ENCODE data around the gene ALOX15. TPM values are rescaled to one million over a fixed set of nuclear protein-coding genes. Genes with fewer than 3 reads are reported as not detected.
"Not testable (repeated sequence)": the region's sequence is repeated elsewhere in the genome, so short reads cannot be mapped to it uniquely, and the experiment has no call there.

Gene ALOX15, protein sequence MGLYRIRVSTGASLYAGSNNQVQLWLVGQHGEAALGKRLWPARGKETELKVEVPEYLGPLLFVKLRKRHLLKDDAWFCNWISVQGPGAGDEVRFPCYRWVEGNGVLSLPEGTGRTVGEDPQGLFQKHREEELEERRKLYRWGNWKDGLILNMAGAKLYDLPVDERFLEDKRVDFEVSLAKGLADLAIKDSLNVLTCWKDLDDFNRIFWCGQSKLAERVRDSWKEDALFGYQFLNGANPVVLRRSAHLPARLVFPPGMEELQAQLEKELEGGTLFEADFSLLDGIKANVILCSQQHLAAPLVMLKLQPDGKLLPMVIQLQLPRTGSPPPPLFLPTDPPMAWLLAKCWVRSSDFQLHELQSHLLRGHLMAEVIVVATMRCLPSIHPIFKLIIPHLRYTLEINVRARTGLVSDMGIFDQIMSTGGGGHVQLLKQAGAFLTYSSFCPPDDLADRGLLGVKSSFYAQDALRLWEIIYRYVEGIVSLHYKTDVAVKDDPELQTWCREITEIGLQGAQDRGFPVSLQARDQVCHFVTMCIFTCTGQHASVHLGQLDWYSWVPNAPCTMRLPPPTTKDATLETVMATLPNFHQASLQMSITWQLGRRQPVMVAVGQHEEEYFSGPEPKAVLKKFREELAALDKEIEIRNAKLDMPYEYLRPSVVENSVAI
- total RNA-seq (2014; rRNA removed; shearing (Covaris generic)) = not detected in 2 replicates

DNA sequence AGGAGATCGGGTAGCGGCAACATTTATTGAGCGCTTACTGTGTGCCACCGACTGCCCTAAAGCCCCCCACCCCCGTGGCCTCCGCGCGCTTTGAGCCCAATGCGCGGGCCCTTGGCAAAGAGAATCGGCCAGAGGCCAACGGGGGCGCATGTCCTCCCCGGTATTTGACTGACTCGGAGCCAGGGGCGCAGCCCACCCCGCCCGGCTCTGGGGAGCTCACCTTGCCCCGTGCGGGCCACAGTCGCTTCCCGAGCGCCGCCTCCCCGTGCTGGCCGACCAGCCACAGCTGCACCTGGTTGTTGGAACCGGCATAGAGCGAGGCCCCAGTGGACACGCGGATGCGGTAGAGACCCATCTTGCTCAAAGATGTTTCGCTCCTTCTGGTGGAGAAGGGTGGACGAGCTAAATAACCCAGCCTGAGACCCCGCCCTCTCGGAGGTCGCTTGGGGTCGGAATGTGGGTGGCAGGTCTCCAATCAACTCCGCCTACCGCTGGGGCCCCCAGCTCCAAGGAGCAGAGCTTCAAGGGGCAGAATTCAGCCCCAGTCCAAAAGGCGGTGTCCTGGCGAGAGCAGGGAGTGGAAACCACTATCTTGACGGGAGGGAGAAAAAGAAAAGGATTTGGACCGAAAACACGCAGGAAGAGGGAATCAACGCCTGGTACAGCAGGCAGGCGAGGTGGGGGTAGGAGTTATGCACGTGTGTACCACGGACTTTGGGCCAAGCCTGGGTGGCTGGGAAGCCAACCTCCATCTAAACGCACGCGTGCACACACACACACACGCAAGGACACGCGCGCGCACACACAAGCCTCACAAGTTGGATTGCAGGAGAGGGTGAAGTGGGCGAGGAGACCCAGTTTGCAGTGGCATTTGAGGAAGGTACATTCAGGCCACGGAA lies at the start of gene ALOX15:
ALOX15 (minus strand) TSS at position 382 of the 899 bp plus-strand sequence; CDS start at position 355, 27 bp downstream.
- Histone ChIP-seq H3K36me3 (no peaks in the 10 kb centered on the region), H3K9me3 (replicated peaks) (no peaks in the 10 kb centered on the region), H3K4me3 (no peak within 1 kb of the TSS), H3K4me1 (replicated peaks) (no peaks in the 10 kb centered on the region), H3K27me3 (replicated peaks) (peaks cover 45% of the 10 kb centered on the region), H3K27ac (no peak within 1 kb of the TSS)
- DNase-seq (ENCODE audit: low read depth in 1 of 2, low spot score in 2 of 2) = no peak

DNA sequence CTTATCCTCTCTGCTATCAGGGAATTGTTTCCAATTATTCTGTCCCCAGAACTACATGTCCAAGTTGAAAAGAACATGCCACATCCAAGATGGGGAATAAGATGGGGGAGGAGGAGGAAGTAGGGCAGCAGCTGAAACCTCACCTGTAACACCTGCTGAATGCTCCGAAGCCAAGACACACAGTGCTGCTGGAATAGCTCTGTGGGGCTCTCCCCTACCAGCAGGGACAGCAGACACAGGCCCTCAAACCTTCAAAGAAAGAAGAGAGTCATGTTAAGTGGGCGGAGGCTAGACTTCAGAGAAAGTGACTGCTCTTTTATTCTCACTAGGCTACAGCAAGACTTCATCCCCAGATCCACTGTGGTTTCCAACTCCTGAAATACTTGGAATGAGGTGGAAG lies 49.3 kb upstream of the ALOX15 start:
- no peak for DNase-seq (ENCODE audit: low read depth in 1 of 2, low spot score in 2 of 2)
- Histone ChIP-seq H3K9me3 (replicated peaks) (no peaks in the 10 kb centered on the region), H3K27ac (no peak overlapping the region), H3K4me1 (replicated peaks) (no peaks in the 10 kb centered on the region), H3K4me3 (no peak overlapping the region), H3K36me3 (peaks cover 60% of the 10 kb centered on the region), H3K27me3 (replicated peaks) (no peaks in the 10 kb centered on the region)

DNA sequence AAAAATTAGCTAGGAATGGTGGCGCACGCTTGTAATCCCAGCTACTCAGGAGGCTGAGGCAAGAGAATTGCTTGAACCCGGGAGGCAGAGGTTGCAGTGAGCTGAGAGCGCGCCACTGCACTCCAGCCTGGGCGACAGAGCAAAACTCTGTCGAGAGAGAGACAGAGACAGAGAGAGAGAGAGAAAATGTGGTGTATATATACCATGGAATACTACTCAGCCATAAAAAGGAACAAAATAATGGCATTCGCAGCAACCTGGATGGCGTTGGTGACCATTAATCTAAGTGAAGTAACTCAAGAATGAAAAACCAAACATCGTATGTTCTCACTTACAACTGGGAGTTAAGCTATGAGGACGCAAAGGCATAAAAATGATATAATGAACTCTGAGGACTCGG lies 48.4 kb upstream of the ALOX15 start:
- H3K9me3 ChIP-seq (replicated peaks); H3K27ac ChIP-seq: not testable (repeated sequence)

DNA sequence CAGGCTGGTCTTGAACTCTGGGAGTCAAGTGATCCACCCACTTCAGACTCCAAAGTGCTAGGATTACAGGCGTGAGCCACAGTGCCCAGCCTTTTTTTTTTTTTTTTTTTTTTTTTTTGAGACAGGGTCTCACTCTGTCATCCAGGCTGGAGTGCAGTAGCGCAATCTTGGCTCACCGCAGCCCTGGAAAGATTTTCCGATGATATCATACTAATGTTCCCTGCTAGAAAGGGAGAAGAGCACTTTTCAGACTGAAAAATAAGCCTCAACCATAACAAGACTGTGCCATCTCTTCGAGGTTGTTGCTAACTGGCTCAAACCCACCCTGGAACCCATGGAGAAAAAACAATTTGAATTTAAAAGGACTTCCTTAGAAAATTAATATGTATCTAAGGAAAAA lies 42.3 kb upstream of the ALOX15 start:
- H3K36me3 ChIP-seq = peaks cover 57% of the 10 kb centered on the region
- DNase-seq (ENCODE audit: low read depth in 1 of 2, low spot score in 2 of 2); H3K9me3 ChIP-seq (replicated peaks); H3K4me3 ChIP-seq; H3K4me1 ChIP-seq (replicated peaks); H3K27me3 ChIP-seq (replicated peaks); H3K27ac ChIP-seq: not testable (repeated sequence)

More for the DNA sequence above, 48.4 kb upstream of the ALOX15 start:
- not testable (repeated sequence) for DNase-seq (ENCODE audit: low read depth in 1 of 2, low spot score in 2 of 2); H3K4me1 ChIP-seq (replicated peaks); H3K4me3 ChIP-seq; H3K27me3 ChIP-seq (replicated peaks)
- peaks cover 59% of the 10 kb centered on the region for H3K36me3 ChIP-seq

DNA sequence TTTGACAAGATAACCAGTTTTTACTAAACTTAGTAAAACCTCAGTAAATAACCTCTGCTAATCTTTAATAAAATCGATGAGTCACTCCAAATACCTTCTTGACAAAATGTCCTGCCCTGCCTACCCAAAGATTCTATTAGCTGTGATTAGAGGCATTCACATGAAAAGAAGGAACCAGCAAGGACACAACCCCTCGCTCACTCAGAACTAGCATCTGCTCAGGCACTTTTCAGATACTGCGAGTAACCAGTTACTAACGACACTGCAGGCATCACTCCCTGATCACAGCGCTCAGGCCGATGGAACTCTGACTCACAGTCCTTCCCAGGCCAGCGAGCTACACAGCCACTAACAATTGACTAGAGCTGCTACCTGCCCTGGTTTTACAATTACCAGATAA lies 38.2 kb upstream of the ALOX15 start:
- no peak for DNase-seq (ENCODE audit: low read depth in 1 of 2, low spot score in 2 of 2)
- peaks cover 69% of the 10 kb centered on the region for H3K36me3 ChIP-seq
- H3K9me3 ChIP-seq (replicated peaks) = no peaks in the 10 kb centered on the region
- no peak overlapping the region for H3K4me3 ChIP-seq
- H3K4me1 ChIP-seq (replicated peaks) = peaks cover 13% of the 10 kb centered on the region
- no peaks in the 10 kb centered on the region for H3K27me3 ChIP-seq (replicated peaks)
- H3K27ac ChIP-seq = no peak overlapping the region

DNA sequence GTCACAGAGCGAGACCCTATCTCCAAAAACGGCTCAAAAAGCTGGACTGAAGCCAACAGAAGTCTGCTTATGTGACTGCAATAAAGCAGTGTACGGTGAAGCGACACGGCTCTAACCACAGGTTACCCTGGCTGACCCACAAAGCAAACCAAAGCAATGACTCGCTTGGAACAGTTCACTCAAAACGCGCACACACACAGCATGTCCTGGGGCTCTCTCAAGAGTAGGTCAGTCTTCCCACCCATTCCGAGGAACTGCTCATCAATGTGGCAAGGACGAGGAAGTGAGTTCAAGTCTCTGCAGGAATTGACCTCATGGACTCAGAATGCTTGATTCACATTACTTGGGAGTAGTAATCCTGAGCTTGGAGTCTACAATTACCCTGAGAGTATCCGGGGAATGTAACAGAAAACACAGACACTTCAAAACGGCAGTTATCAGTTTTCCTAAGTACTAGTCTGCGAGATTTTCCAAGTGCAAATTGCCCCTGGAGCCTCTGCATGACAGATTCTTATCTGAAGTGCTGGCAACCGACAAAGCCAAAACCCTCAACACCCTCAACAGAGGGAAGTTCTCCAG lies 37.1 kb upstream of the ALOX15 start:
- Histone ChIP-seq H3K36me3 (peaks cover 80% of the 10 kb centered on the region), H3K27ac (no peak overlapping the region)

DNA sequence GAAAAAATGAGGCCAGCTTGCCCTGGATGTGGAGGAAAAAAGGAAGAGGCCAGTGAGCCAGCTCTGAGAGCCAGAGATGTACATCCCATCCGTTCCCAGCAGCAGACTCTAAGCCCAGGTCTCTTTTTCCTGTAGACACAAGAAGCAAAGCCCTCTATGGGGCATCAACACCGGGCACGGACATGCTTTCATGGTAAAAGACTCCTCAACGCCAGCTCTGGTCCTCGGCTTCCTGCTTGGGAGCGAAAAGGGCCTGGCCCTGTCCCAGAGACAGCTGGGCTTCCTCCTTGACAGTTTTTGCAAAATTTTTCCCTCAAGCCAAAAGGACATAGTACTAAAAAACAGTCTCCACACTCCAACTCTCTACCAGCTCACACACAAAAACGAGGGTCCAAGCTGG lies 35.3 kb upstream of the ALOX15 start:
- H3K9me3 ChIP-seq (replicated peaks) = no peaks in the 10 kb centered on the region
- H3K27me3 ChIP-seq (replicated peaks) = no peaks in the 10 kb centered on the region
- H3K27ac ChIP-seq = no peak overlapping the region
- peaks cover 83% of the 10 kb centered on the region for H3K36me3 ChIP-seq
- no peak overlapping the region for H3K4me3 ChIP-seq
- H3K4me1 ChIP-seq (replicated peaks) = peaks cover 13% of the 10 kb centered on the region
- DNase-seq (ENCODE audit: low read depth in 1 of 2, low spot score in 2 of 2) = no peak

More for the DNA sequence above, 37.1 kb upstream of the ALOX15 start:
- Histone ChIP-seq H3K4me1 (replicated peaks) (peaks cover 13% of the 10 kb centered on the region), H3K27me3 (replicated peaks) (no peaks in the 10 kb centered on the region), H3K9me3 (replicated peaks) (no peaks in the 10 kb centered on the region), H3K4me3 (no peak overlapping the region)
- DNase-seq (ENCODE audit: low read depth in 1 of 2, low spot score in 2 of 2) = peak; percentile 33 to 58

DNA sequence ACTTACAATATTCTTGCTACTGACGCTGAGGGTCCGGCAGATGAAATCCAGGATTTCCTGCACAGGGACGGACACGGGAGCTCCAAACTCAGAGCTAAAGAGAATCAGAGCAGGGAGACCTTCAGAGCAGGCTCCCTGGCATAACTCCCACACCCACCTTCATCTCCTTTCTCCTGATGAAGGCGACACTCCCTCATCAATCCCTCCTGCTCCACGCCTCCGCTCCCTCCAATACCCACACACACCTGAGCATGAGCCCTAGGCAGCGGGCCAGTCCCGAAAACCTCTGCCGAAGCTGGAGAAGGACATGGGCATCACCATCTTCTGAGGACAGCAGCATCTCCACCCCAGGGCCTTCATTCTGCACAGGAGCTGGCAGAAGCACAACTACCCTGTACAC lies 34.3 kb upstream of the ALOX15 start:
- Histone ChIP-seq H3K27ac (no peak overlapping the region), H3K4me3 (no peak overlapping the region), H3K36me3 (peaks cover 89% of the 10 kb centered on the region), H3K27me3 (replicated peaks) (no peaks in the 10 kb centered on the region), H3K4me1 (replicated peaks) (peaks cover 13% of the 10 kb centered on the region), H3K9me3 (replicated peaks) (no peaks in the 10 kb centered on the region)
- no peak for DNase-seq (ENCODE audit: low read depth in 1 of 2, low spot score in 2 of 2)

DNA sequence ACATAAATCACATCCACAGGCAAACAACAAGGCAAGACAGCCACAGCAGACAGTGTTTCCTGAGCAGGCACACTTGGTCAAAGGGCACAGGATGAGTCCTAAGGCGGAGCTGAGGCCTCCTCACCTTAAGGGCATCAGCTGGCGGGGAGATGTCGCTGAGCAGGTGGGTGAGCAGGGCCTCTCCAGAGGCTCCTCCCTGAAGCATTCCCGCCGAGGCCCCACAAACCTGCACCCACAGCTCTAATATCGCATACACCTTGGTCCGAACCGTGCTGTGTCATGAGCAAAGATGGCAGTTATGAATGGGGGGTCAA lies 33.2 kb upstream of the ALOX15 start:
- Histone ChIP-seq H3K4me1 (replicated peaks) (peaks cover 8% of the 10 kb centered on the region), H3K27ac (no peak overlapping the region)
- DNase-seq (ENCODE audit: low read depth in 1 of 2, low spot score in 2 of 2) = no peak

DNA sequence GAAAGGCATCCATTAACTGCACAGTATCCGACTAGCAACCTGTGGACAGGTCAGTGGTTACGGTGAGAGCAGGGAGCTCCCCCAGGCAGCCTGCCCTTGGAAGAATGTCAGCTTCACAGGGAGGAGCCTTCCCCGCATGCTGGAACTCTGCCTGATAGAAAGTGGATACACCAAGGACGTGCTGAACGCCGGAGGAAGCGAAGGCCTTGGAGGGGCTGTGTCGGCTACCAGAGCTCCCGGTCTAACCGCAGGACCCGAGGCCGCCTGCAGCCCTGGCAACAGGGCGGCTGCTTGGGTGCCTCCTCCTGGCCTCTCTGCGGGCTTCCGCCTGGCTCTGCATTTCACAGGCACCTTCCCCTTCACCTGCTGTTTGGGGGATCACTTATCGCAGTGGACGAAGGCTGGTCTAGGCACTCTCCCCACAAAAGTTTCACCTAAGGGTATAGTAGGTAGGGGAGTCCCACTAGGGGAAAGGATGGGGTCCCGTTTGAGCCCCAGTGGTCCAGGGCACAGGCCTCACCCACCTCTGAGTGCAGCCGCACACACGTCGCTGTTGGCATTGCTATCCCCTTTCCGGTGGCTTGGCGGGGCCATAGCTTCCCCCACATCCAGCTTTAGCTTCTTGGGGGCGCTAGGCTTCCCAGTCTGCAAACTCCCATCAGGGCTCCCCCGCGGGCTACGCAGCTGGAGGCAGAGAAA lies 32.7 kb upstream of the ALOX15 start:
- Histone ChIP-seq H3K36me3 (peaks cover 73% of the 10 kb centered on the region), H3K4me1 (replicated peaks) (peaks cover 6% of the 10 kb centered on the region), H3K9me3 (replicated peaks) (no peaks in the 10 kb centered on the region), H3K27ac (no peak overlapping the region), H3K27me3 (replicated peaks) (no peaks in the 10 kb centered on the region), H3K4me3 (no peak overlapping the region)
- DNase-seq (ENCODE audit: low read depth in 1 of 2, low spot score in 2 of 2) = no peak

More for the DNA sequence above, 33.2 kb upstream of the ALOX15 start:
- Histone ChIP-seq H3K36me3 (peaks cover 78% of the 10 kb centered on the region), H3K27me3 (replicated peaks) (no peaks in the 10 kb centered on the region), H3K4me3 (no peak overlapping the region), H3K9me3 (replicated peaks) (no peaks in the 10 kb centered on the region)

DNA sequence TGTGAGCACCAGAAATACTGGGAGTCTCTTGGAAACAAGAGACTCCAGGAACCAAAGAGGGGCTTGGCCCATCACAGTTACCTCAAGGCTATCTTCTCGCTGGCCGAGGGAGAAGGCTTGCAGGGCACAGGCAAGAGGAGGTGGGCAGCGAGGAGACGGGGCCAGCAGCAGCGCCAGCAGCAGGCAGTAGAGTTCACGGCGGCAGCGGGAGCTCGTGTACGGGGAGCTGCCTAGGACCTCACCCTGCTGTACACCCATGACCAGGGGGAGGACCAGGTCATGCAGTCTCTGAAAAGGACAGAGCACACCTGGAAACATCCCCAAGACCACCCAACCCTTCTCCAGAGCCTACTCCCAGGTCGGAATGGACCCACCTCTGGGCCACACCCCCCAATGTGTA lies 31.7 kb upstream of the ALOX15 start:
- H3K4me1 ChIP-seq (replicated peaks) = no peaks in the 10 kb centered on the region; the same call in 1 of the 2 replicates
- H3K27ac ChIP-seq = no peak overlapping the region
- no peak for DNase-seq (ENCODE audit: low read depth in 1 of 2, low spot score in 2 of 2)
- peaks cover 63% of the 10 kb centered on the region for H3K36me3 ChIP-seq
- peaks cover 3% of the 10 kb centered on the region for H3K27me3 ChIP-seq (replicated peaks)
- H3K9me3 ChIP-seq (replicated peaks) = no peaks in the 10 kb centered on the region
- H3K4me3 ChIP-seq = no peak overlapping the region

DNA sequence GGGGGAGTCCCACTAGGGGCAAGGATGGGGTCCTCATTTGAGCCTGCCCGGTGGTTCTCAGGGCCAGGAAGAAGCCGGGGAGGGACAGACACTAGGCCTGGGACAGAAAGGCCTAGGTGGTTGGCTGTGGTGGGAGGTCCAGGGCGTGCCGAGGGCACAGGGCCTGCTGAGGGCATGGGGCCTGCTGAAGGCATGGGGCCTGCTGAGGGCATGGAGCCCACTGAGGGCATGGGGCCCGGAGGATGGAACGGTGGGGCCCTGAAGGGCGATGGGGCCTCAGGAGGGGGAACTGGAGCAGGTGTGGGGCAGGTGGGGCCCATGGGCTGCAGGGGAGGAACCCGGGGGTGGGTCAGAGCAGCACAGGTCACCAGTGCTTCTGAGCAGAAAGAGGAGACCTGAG lies 31.3 kb upstream of the ALOX15 start:
- Histone ChIP-seq H3K9me3 (replicated peaks) (no peaks in the 10 kb centered on the region), H3K4me3 (no peak overlapping the region), H3K36me3 (peaks cover 61% of the 10 kb centered on the region), H3K27ac (no peak overlapping the region), H3K27me3 (replicated peaks) (peaks cover 3% of the 10 kb centered on the region), H3K4me1 (replicated peaks) (no peaks in the 10 kb centered on the region)
- no peak for DNase-seq (ENCODE audit: low read depth in 1 of 2, low spot score in 2 of 2)

DNA sequence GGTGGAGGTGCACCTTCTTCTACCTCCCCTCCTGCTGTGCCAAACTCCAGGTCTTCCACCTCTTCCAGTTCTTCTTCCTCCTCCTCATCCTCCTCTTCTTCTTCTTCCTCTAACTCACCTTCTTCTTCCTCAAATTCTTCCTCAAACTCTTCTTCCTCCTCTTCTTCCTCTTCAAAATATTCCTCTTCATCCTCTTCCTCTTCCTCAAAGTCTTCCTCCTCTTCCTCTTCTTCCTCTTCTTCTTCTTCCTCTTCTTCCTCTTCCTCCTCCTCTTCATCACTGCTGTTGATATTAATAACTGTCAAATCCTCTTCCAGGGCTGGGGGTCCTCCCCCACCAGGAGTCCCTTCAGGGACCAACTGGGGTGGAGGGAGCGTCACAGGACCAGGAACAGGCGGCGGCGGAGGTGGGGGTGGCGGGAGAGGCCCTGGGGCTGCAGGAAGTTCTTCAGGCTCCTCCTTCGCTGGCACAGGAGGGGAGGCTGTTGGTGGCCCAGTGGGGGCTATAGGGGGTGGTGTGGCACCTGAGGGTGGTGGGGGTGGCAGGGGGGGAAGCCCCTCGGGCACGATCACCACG lies 30.7 kb upstream of the ALOX15 start:
- no peak for DNase-seq (ENCODE audit: low read depth in 1 of 2, low spot score in 2 of 2)
- Histone ChIP-seq H3K36me3 (peaks cover 55% of the 10 kb centered on the region), H3K4me1 (replicated peaks) (no peaks in the 10 kb centered on the region), H3K27me3 (replicated peaks) (peaks cover 3% of the 10 kb centered on the region), H3K4me3 (no peak overlapping the region), H3K9me3 (replicated peaks) (no peaks in the 10 kb centered on the region), H3K27ac (no peak overlapping the region)

Data from SJSA1 (cell line).